ENCODE data around the gene TBRG4.

Gene TBRG4

GRCh38 chr7:45084336-45084735, 27.2 kb downstream of the TBRG4 start:
- Histone ChIP-seq H3K27ac (no peak overlapping the region), H3K4me3 (no peak overlapping the region)
- TF ChIP-seq CTCF (IDR thresholded peaks at IDR 0.05) = no peak
- DNase-seq (ENCODE audit: low spot score) = no peak

- no peak for TF ChIP-seq CTCF (IDR thresholded peaks at IDR 0.05)
- Histone ChIP-seq H3K4me3 (no peak overlapping the region), H3K27ac (no peak overlapping the region)
- peak; percentile 70 for DNase-seq (ENCODE audit: low spot score)
These were observed 28.6 kb downstream of the TBRG4 start for GRCh38 chr7:45082831-45083331.

DNA sequence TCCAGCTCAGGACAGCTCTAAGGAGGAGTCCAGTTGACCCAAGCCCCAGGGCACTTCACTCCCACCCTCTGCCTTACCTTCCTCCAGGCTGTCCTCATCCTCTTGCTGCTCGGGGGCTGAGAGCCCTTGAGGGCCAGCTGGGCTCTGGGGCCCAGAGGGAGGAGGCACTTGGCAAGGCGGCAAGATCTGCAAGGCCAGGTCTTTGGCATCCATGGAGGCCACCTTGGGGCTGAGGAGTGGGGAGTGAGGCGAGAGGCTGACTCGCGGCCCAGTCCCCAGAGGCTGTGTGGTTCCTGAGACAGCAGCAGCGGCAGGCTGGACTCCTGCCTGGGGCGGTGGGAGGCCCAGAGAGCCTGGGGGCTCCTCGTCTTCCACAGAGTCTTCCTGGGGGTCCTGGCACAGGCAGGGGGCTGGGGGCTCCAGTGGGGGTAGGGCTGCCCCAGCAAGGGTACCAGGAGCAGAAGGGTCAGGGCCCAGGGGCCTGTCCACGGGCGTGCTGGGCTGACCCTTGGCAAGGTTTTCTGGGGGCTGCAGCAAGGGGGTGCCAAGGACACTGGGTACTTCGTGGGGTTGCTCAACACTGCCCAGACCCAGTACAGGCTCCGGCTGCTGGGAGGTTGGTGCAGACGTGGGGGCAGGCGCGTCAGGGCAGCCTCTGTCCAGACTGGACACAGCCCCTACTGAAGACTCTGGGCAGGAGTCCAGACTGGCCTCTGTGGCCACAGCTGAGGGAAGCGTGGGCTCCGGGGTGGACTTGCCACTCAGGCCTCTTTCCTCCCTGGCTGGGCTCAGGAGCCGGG, 29.3 kb downstream of the TBRG4 start:
- Histone ChIP-seq H3K4me3 (no peak overlapping the region), H3K27ac (no peak overlapping the region)
- peak; percentile 71 for DNase-seq (ENCODE audit: low spot score)
- TF ChIP-seq CTCF (IDR thresholded peaks at IDR 0.05) = no peak

- no peak for TF ChIP-seq CTCF (IDR thresholded peaks at IDR 0.05)
- H3K4me3 ChIP-seq = no peak overlapping the region
- DNase-seq (ENCODE audit: low spot score) = peak; percentile 67
- no peak overlapping the region for H3K27ac ChIP-seq
These were observed 29.9 kb downstream of the TBRG4 start for GRCh38 chr7:45081670-45081974.

DNA sequence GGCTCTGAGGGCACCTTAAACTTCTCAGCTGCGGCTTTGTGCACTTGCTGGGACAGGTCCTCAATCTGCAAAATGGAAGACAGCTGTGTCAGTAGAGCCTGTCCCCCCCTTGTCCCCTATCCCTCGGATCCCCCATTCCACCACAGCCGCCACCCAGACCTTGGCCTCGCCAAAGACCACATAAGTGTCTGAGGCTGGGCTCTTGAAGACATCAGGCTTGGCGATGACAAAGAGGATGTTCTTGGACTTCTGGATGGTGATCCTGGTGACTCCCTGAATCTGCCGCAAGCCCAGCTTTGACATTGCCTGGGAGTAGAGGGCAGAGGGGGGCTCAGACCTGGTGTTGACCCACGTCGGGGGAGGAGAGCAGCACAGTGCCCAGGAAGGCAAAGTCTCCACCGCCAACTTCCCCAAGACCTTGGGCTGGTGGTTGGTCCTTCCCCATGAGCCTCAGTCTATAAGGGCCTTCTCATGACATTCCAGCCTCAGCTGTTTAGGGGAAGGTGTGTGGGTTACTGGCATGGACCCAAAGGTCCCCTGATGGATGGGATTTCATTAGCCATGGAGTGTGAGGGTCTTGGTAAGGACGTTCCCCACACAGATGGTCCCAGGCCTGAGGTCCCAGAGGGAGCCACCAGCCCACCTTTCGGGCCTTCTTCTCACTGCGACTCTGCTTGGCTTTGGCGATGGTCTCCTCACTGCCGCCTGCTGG, 30.4 kb downstream of the TBRG4 start:
- peak; percentile 68 for DNase-seq (ENCODE audit: low spot score)
- no peak for TF ChIP-seq CTCF (IDR thresholded peaks at IDR 0.05)
- Histone ChIP-seq H3K4me3 (no peak overlapping the region), H3K27ac (no peak overlapping the region)

GRCh38 chr7:45080265-45080957, 31.1 kb downstream of the TBRG4 start:
- no peak for DNase-seq (ENCODE audit: low spot score)
- H3K4me3 ChIP-seq = no peak overlapping the region
- no peak for TF ChIP-seq CTCF (IDR thresholded peaks at IDR 0.05)
- H3K27ac ChIP-seq = no peak overlapping the region

Data from coronary artery (tissue), 2 donors.